GM23338 (cell line): Measurements from ENCODE around the gene CDK5. TPM values are rescaled to one million over a fixed set of nuclear protein-coding genes. Genes with fewer than 3 reads are reported as not detected.

Source experiments
- ATAC-seq: fragments of 200-7000 bp; cut with Tn5 transposase; 3 replicates; pipeline ENCODE4 v1.9.1; 2020
- DNase-seq: peaks from one replicate; pipeline ENCODE4 v3.0.0-alpha.2; 2015; ENCODE audit warnings: low spot score
- H2AFZ ChIP-seq: fragments of 200-600 bp; sonication (generic); 2 replicates; pipeline ENCODE4 v1.8.0; 2016; ENCODE audit warnings: antibody characterized with exemption, mild to moderate bottlenecking, moderate library complexity
- H3F3A ChIP-seq: fragments of 200-600 bp; sonication (generic); replicated peaks from 2 replicates; pipeline ENCODE4 v1.8.0; 2017; ENCODE audit warnings: antibody characterized with exemption, mixed run types, low read depth
- H3K27ac ChIP-seq: fragments of 200-600 bp; sonication (generic); 2 replicates; pipeline ENCODE4 v1.6.1; 2016; ENCODE audit warnings: low read depth
- H3K27me3 ChIP-seq: fragments of 200-600 bp; sonication (generic); 2 replicates; pipeline ENCODE4 v1.8.0; 2016; ENCODE audit warnings: mild to moderate bottlenecking, mixed run types, moderate library complexity; ENCODE audit not compliant: insufficient read depth
- H3K36me3 ChIP-seq: fragments of 200-600 bp; sonication (generic); 2 replicates; pipeline ENCODE4 v1.8.0; 2016; ENCODE audit warnings: mild to moderate bottlenecking; ENCODE audit not compliant: insufficient read depth
- H3K4me1 ChIP-seq: fragments of 200-600 bp; sonication (generic); 2 replicates; pipeline ENCODE4 v1.8.0; 2016; ENCODE audit warnings: mild to moderate bottlenecking, moderate library complexity; ENCODE audit not compliant: insufficient read depth
- H3K4me2 ChIP-seq: fragments of 200-600 bp; sonication (generic); 2 replicates; pipeline ENCODE4 v1.7.1; 2017; ENCODE audit warnings: mixed run types
- H3K4me3 ChIP-seq: fragments of 200-600 bp; sonication (generic); 2 replicates; pipeline ENCODE4 v1.6.1; 2016; ENCODE audit warnings: mixed run types
- H3K79me2 ChIP-seq: fragments of 200-600 bp; sonication (generic); replicated peaks from 2 replicates; pipeline ENCODE4 v1.8.0; 2017; ENCODE audit warnings: mild to moderate bottlenecking; ENCODE audit not compliant: insufficient read depth
- H3K9me2 ChIP-seq: fragments of 200-600 bp; sonication (generic); 2 replicates; pipeline ENCODE4 v1.8.0; 2017; ENCODE audit not compliant: insufficient read depth
- H4K20me1 ChIP-seq: fragments of 200-600 bp; sonication (generic); replicated peaks from 2 replicates; pipeline ENCODE4 v1.8.0; 2017; ENCODE audit warnings: mild to moderate bottlenecking; ENCODE audit not compliant: insufficient read depth
- H3K27ac Mint-ChIP-seq: 2 replicates; pipeline ENCODE4 v1.8.0; 2020; ENCODE audit warnings: inconsistent platforms, mild to moderate bottlenecking, moderate library complexity, mixed read lengths
- H3K27me3 Mint-ChIP-seq: 3 replicates; pipeline ENCODE4 v1.8.0; 2022; ENCODE audit warnings: low read depth, mild to moderate bottlenecking, moderate library complexity, mixed read lengths, inconsistent platforms; ENCODE audit not compliant: insufficient read depth, poor library complexity
- H3K36me3 Mint-ChIP-seq: 3 replicates; pipeline ENCODE4 v1.8.0; 2021; ENCODE audit warnings: low read depth, mild to moderate bottlenecking, inconsistent platforms, moderate library complexity, mixed read lengths
- H3K4me1 Mint-ChIP-seq: 3 replicates; pipeline ENCODE4 v1.8.0; 2020; ENCODE audit warnings: mild to moderate bottlenecking, inconsistent platforms, mixed read lengths
- H3K4me3 Mint-ChIP-seq: 3 replicates; pipeline ENCODE4 v1.8.0; 2021; ENCODE audit warnings: moderate library complexity, mild to moderate bottlenecking, inconsistent platforms, mixed read lengths
- H3K9me3 Mint-ChIP-seq: 3 replicates; pipeline ENCODE4 v1.8.0; 2020; ENCODE audit warnings: moderate library complexity, mild to moderate bottlenecking, inconsistent platforms, mixed read lengths
- CREB1 ChIP-seq: fragments of 250-450 bp; sonication (Bioruptor Pico); IDR thresholded peaks from 2 replicates; pipeline ENCODE4 v1.5.0; 2020; ENCODE audit warnings: low read depth, mild to moderate bottlenecking, moderate library complexity
- ETS1 ChIP-seq: IDR thresholded peaks from 2 replicates; pipeline ENCODE4 v1.6.1; 2016; ENCODE audit warnings: antibody characterized with exemption
- EZH2 ChIP-seq: fragments of 200-600 bp; sonication (generic); IDR thresholded peaks from one replicate; pipeline ENCODE4 v1.8.0; 2017; ENCODE audit warnings: antibody characterized with exemption, mild to moderate bottlenecking, low read depth; ENCODE audit not compliant: unreplicated experiment
- EZH2phosphoT487 ChIP-seq: fragments of 200-600 bp; sonication (generic); IDR thresholded peaks from one replicate; pipeline ENCODE4 v1.8.1; 2018; ENCODE audit warnings: antibody characterized with exemption; ENCODE audit not compliant: unreplicated experiment
- JUNB ChIP-seq: IDR thresholded peaks from one replicate; pipeline ENCODE4 v1.6.1; 2016; ENCODE audit warnings: antibody characterized with exemption; ENCODE audit not compliant: unreplicated experiment
- NANOG ChIP-seq: IDR thresholded peaks from 2 replicates; pipeline ENCODE4 v1.6.1; 2016; ENCODE audit warnings: antibody characterized with exemption, borderline replicate concordance
- POLR2AphosphoS5 ChIP-seq: IDR thresholded peaks from 2 replicates; pipeline ENCODE4 v1.6.1; 2016; ENCODE audit warnings: antibody characterized with exemption, low read depth
- STAT1 ChIP-seq: IDR thresholded peaks from one replicate; pipeline ENCODE4 v1.6.1; 2016; ENCODE audit warnings: antibody characterized with exemption; ENCODE audit not compliant: unreplicated experiment
- ZNF114 ChIP-seq: fragments of 250-450 bp; sonication (Bioruptor Pico); IDR thresholded peaks from 2 replicates; pipeline ENCODE4 v1.5.0; 2020; ENCODE audit warnings: mild to moderate bottlenecking, moderate library complexity
- ZNF331 ChIP-seq: fragments of 250-450 bp; sonication (Bioruptor Pico); IDR thresholded peaks from 2 replicates; pipeline ENCODE4 v1.5.0; 2020; ENCODE audit warnings: low read depth, mild to moderate bottlenecking, moderate library complexity
- polyA plus RNA-seq: library from polyadenylated mRNA; unstranded; fragments of >200 nt; fragmentation: Nextera tagmentation; extraction: Ambion mirVana; gene quantifications from 2 replicates; pipeline ENCODE4 v1.2.1, GENCODE V29; 2016
- total RNA-seq: library from RNA; depleted of rRNA; stranded (reverse); fragments of >200 nt; shearing (Covaris generic); gene quantifications from 2 replicates; pipeline ENCODE4 v1.2.3, GENCODE V29; 2014
- TF ChIP-seq, protein P1 (sequence below): IDR thresholded peaks from one replicate; pipeline ENCODE4 v1.6.1; 2018; ENCODE audit warnings: antibody characterized with exemption; ENCODE audit not compliant: unreplicated experiment

The CDK5 gene
- total and polyA plus RNA-seq, 2 experiments from 2014 or later, result 19.8 to 27.1 TPM

- peaks cover 15% of the 10 kb centered on the region for H3K4me1 ChIP-seq
- H3K27me3 ChIP-seq, result peaks cover 7% of the 10 kb centered on the region; the same call in 1 of the 2 replicates
- peaks cover 3% of the 10 kb centered on the region for H3K27me3 Mint-ChIP-seq
- H3K4me3 Mint-ChIP-seq, result no peak overlapping the region
- H3K79me2 ChIP-seq, result peaks cover 9% of the 10 kb centered on the region; the same call in 1 of the 2 replicates
- no peak overlapping the region for H3K27ac Mint-ChIP-seq
- H3K36me3 ChIP-seq, result no peaks in the 10 kb centered on the region
- H3K4me1 Mint-ChIP-seq, result peaks cover 24% of the 10 kb centered on the region
- TF ChIP-seq STAT1, result no peak
- no peak overlapping the region for H2AFZ ChIP-seq
- H3K27ac ChIP-seq, result no peak overlapping the region
- ATAC-seq (no peak), DNase-seq (no peak)
- H3K9me2 ChIP-seq, result no peaks in the 10 kb centered on the region
- no peaks in the 10 kb centered on the region for H3F3A ChIP-seq
- H3K36me3 Mint-ChIP-seq, result peaks cover 3% of the 10 kb centered on the region; the same call in 1 of the 3 replicates
- no peak overlapping the region for H3K4me3 ChIP-seq
- H4K20me1 ChIP-seq, result no peaks in the 10 kb centered on the region; the same call in 1 of the 2 replicates
- no peaks in the 10 kb centered on the region for H3K9me3 Mint-ChIP-seq
- H3K4me2 ChIP-seq, result no peak overlapping the region
These were observed 26.7 kb downstream of the CDK5 start for GRCh38 chr7:151031011-151031410.

GRCh38 chr7:151028948-151029501 is 28.7 kb downstream of the CDK5 start:
- H2AFZ ChIP-seq, result no peak overlapping the region
- DNase-seq (no peak), ATAC-seq (no peak)
- H3K9me3 Mint-ChIP-seq, result no peaks in the 10 kb centered on the region
- peak overlapping the region; percentile 73 for H3K4me2 ChIP-seq
- H3K4me3 Mint-ChIP-seq, result peak overlapping the region; percentile 95
- peak overlapping the region; percentile 2; the same call in 1 of the 2 replicates for H3K27ac ChIP-seq
- H4K20me1 ChIP-seq, result no peaks in the 10 kb centered on the region; the same call in 1 of the 2 replicates
- peaks cover 9% of the 10 kb centered on the region; the same call in 1 of the 2 replicates for H3K79me2 ChIP-seq
- peaks cover 16% of the 10 kb centered on the region; the same call in 1 of the 2 replicates for H3K27me3 ChIP-seq
- peaks cover 15% of the 10 kb centered on the region for H3K4me1 ChIP-seq
- no peaks in the 10 kb centered on the region for H3K9me2 ChIP-seq
- peak overlapping the region; percentile 98 for H3K27ac Mint-ChIP-seq
- H3K36me3 Mint-ChIP-seq, result no peaks in the 10 kb centered on the region; the same call in 2 of the 3 replicates
- no peaks in the 10 kb centered on the region for H3F3A ChIP-seq
- H3K4me3 ChIP-seq, result peak overlapping the region; percentile 63
- no peaks in the 10 kb centered on the region for H3K36me3 ChIP-seq
- peaks cover 24% of the 10 kb centered on the region for H3K4me1 Mint-ChIP-seq
- H3K27me3 Mint-ChIP-seq, result peaks cover 4% of the 10 kb centered on the region
- no peak for TF ChIP-seq CREB1
- TF ChIP-seq ZNF114 (CRISPR knock-in tag), result no peak
- no peak for TF ChIP-seq EZH2
- no peak for TF ChIP-seq ETS1
- TF ChIP-seq, protein P1, sequence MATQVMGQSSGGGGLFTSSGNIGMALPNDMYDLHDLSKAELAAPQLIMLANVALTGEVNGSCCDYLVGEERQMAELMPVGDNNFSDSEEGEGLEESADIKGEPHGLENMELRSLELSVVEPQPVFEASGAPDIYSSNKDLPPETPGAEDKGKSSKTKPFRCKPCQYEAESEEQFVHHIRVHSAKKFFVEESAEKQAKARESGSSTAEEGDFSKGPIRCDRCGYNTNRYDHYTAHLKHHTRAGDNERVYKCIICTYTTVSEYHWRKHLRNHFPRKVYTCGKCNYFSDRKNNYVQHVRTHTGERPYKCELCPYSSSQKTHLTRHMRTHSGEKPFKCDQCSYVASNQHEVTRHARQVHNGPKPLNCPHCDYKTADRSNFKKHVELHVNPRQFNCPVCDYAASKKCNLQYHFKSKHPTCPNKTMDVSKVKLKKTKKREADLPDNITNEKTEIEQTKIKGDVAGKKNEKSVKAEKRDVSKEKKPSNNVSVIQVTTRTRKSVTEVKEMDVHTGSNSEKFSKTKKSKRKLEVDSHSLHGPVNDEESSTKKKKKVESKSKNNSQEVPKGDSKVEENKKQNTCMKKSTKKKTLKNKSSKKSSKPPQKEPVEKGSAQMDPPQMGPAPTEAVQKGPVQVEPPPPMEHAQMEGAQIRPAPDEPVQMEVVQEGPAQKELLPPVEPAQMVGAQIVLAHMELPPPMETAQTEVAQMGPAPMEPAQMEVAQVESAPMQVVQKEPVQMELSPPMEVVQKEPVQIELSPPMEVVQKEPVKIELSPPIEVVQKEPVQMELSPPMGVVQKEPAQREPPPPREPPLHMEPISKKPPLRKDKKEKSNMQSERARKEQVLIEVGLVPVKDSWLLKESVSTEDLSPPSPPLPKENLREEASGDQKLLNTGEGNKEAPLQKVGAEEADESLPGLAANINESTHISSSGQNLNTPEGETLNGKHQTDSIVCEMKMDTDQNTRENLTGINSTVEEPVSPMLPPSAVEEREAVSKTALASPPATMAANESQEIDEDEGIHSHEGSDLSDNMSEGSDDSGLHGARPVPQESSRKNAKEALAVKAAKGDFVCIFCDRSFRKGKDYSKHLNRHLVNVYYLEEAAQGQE, result no peak
- TF ChIP-seq JUNB, result no peak
- TF ChIP-seq ZNF331 (CRISPR knock-in tag), result no peak
- no peak for TF ChIP-seq STAT1
- TF ChIP-seq POLR2AphosphoS5, result no peak
- TF ChIP-seq EZH2phosphoT487, result no peak
- TF ChIP-seq NANOG, result no peak
